Right lobe of liver (tissue), 6 donors: ENCODE measurements around the gene SERPINB12. TPM values are rescaled to one million over a fixed set of nuclear protein-coding genes. Genes with fewer than 3 reads are reported as not detected.

Source experiments
- ATAC-seq, 4 donors: fragments of 200-7000 bp; cut with Tn5 transposase; one replicate each; pipeline ENCODE4 v1.9.1; 2020; ENCODE audit warnings: mild to moderate bottlenecking in 4 of 4, moderate library complexity in 4 of 4
- DNase-seq, 3 donors: peaks; one replicate each; pipeline ENCODE4 v3.0.0-alpha.2; 2020
- H3K27ac ChIP-seq, 3 donors: fragments of 200-600 bp; one replicate each; pipeline ENCODE4 v1.8.0; 2022
- H3K27me3 ChIP-seq, 2 donors: fragments of 200-600 bp; one replicate each; pipeline ENCODE4 v1.8.0; 2022
- H3K36me3 ChIP-seq, 4 donors: fragments of 200-600 bp; sonication (generic) in 1 of 4; one replicate each; pipeline versions ENCODE4 v1.5.1 to v1.8.0; 2017 to 2022; ENCODE audit warnings: control low read depth in 1 of 4
- H3K4me1 ChIP-seq, 4 donors: fragments of 200-600 bp; sonication (generic) in 1 of 4; one replicate each; pipeline versions ENCODE4 v1.5.1 to v1.8.0; 2017 to 2022; ENCODE audit warnings: control low read depth in 1 of 4
- H3K4me3 ChIP-seq, 3 donors: fragments of 200-600 bp; one replicate each; pipeline ENCODE4 v1.8.0; 2022
- H3K9me3 ChIP-seq, 4 donors: fragments of 200-600 bp; sonication (generic) in 1 of 4; one replicate each; pipeline versions ENCODE4 v1.5.1 to v1.8.0; 2017 to 2022; ENCODE audit warnings: control low read depth in 1 of 4
- POLR2A ChIP-seq: fragments of 450-650 bp; IDR thresholded peaks from one replicate; pipeline ENCODE4 v1.6.1; 2017; ENCODE audit warnings: antibody characterized with exemption, mild to moderate bottlenecking
- WGBS: methylation state at CpG from one replicate; pipeline ENCODE4 v1.1.6; 2018; ENCODE audit warnings: low coverage, low lambda C conversion rate; ENCODE audit not compliant: insufficient coverage; ENCODE audit errors: missing lambda C conversion rate; 5-methylcytosine and 5-hydroxymethylcytosine counted together
- intact Hi-C, 2 donors: fragments of 100-400 bp; cut with DNase I; formaldehyde crosslinking; loops; one replicate each; pipeline versions ENCODE4 v1.11.2 to v1.14.1; 2022
- total RNA-seq, 6 experiments: library from RNA; depleted of rRNA in 2 of 6; stranded (reverse); fragments of >200 nt in 2 of 6; fragmentation: NEBNext Ultra II Directional in 3 of 6; extraction: Animal tissue kit (Norgen Biotek cat#: 25700) in 3 of 6; gene quantifications; one replicate each; pipeline versions ENCODE4 v1.1.0 to v1.2.4, GENCODE V29; 2016 to 2023
- TF ChIP-seq, protein P1 (sequence below), 4 donors: fragments of 200-600 bp in 3 of 4; fragments of 450-650 bp in 1 of 4; IDR thresholded peaks; one replicate each; pipeline versions ENCODE4 v1.5.1 to v1.8.0; 2016 to 2022; ENCODE audit warnings: antibody characterized with exemption in 4 of 4, mild to moderate bottlenecking in 2 of 4
- donor health status: DM: no; HTN: yes; CAD: no.
- donor health status: DM: no; HTN: no; CAD: no.
- donor health status: DM: no; HTN: no; CAD: no.
- donor health status: DM: no; HTN: yes; CAD: no.
- donor health status: DM: no; HTN: yes; CAD: no.

Gene SERPINB12
- total RNA-seq, 6 experiments from 2014 or later, result not detected

GRCh38 chr18:63603772-63604171 is 61.6 kb downstream of the SERPINB12 start:
- no peak for ATAC-seq

DNA sequence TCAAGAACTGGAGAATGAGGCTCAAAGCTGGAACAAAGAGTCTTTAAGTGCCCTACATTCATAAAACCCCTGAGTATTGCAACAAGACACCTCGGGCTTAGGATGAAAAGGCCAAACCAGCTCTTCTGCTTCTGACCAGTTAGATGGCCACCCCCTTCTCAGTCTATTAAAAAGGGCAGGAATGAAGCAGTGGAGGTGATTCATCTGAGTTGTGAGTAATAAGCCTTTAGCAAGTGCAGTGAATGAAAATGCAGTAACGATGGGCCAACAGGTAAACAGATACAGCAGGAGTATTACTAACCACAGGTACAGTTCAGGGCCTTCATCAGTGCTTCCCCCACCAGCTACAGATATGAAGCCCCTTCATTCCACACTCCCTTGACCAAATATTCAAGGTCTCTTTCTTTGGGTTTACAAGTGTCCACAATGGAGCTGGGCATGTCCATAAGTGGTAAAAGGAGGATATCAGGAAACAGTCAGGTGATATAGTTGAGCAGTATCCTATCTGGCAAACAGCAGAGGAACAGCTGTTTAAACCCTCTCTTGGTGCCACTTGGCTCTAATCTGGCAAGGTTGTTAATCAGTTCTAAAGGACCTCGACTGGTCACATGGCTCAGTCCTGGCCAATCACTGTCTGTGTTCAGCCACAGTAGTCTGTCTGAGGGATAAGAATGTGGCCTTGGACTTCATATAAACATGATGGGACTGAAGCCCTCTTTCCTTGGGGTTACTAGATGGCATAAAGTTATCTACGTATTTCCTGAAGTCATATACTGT is 62.8 kb downstream of the SERPINB12 start:
- ATAC-seq (no peak), DNase-seq (no peak)
- no peak overlapping the region for H3K4me3 ChIP-seq
- H3K27me3 ChIP-seq, result no peaks in the 10 kb centered on the region
- H3K4me1 ChIP-seq, result no peaks in the 10 kb centered on the region
- H3K9me3 ChIP-seq, result no peaks in the 10 kb centered on the region
- intact Hi-C loops, result no loop called here
- 13% methylated on average over 1 of the region's 4 CpGs for WGBS
- H3K36me3 ChIP-seq, result no peaks in the 10 kb centered on the region
- no peak for TF ChIP-seq POLR2A
- TF ChIP-seq, protein P1, sequence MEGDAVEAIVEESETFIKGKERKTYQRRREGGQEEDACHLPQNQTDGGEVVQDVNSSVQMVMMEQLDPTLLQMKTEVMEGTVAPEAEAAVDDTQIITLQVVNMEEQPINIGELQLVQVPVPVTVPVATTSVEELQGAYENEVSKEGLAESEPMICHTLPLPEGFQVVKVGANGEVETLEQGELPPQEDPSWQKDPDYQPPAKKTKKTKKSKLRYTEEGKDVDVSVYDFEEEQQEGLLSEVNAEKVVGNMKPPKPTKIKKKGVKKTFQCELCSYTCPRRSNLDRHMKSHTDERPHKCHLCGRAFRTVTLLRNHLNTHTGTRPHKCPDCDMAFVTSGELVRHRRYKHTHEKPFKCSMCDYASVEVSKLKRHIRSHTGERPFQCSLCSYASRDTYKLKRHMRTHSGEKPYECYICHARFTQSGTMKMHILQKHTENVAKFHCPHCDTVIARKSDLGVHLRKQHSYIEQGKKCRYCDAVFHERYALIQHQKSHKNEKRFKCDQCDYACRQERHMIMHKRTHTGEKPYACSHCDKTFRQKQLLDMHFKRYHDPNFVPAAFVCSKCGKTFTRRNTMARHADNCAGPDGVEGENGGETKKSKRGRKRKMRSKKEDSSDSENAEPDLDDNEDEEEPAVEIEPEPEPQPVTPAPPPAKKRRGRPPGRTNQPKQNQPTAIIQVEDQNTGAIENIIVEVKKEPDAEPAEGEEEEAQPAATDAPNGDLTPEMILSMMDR (IDR thresholded peaks at IDR 0.05), result no peak
- no peak overlapping the region for H3K27ac ChIP-seq

More at GRCh38 chr18:63603772-63604171, 61.6 kb downstream of the SERPINB12 start:
- TF ChIP-seq, protein P1 (IDR thresholded peaks at IDR 0.05), result no peak
- no peak for TF ChIP-seq POLR2A
- Histone ChIP-seq H3K4me3 (no peak overlapping the region), H3K36me3 (no peaks in the 10 kb centered on the region), H3K27ac (no peak overlapping the region), H3K27me3 (no peaks in the 10 kb centered on the region), H3K4me1 (no peaks in the 10 kb centered on the region), H3K9me3 (no peaks in the 10 kb centered on the region)
- no peak for DNase-seq
- intact Hi-C loops, result no loop called here
- 38% methylated on average over 1 of the region's 1 CpG for WGBS

DNA sequence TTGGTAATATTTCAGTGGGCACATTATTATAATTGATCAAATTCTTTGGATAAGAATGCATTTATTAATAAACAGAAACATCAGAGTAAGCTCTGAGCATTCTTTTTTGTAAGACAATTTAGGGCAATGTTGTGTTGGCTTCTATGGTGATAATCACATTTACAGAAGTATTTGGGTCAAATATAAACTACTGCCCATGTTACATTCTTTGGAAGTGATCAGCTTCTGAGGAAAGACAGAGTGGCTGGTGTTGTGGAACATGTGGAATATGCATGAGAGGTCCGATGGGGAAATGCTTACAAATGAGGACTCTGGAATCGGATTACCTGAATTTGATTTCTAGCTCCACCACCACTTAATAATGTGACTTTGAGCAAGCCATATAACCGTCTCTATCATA is 64.4 kb downstream of the SERPINB12 start:
- Histone ChIP-seq H3K4me1 (no peaks in the 10 kb centered on the region), H3K36me3 (no peaks in the 10 kb centered on the region), H3K27ac (no peak overlapping the region), H3K9me3 (no peaks in the 10 kb centered on the region), H3K27me3 (no peaks in the 10 kb centered on the region), H3K4me3 (no peak overlapping the region)
- DNase-seq (no peak), ATAC-seq (no peak)
- TF ChIP-seq, protein P1 (IDR thresholded peaks at IDR 0.05), result no peak
- no peak for TF ChIP-seq POLR2A
- WGBS, result 70% methylated on average over 3 of the region's 3 CpGs
- intact Hi-C loops, result no loop called here

DNA sequence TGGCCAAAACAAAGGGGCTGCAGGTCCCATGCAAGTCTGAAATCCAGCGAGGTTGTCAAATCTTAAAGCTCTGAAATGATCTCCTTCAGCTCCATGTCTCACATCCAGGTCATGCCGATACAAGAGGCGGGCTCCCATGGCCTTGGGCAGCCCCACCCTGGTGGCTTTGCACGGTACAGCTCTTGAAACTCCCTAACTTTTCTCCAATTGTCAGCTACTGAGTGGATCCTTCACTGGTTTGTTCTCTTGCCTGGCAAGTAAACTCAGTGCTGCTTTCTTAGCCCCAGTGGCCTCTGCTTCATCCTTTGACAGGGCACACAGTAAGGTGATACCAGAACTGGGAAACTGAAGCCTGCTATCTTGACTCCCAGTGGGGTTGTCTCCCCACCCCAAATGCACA is 71.3 kb downstream of the SERPINB12 start:
- ATAC-seq (no peak), DNase-seq (no peak)
- no peak overlapping the region for H3K27ac ChIP-seq
- WGBS, result 83% methylated on average over 1 of the region's 4 CpGs
- H3K9me3 ChIP-seq, result no peaks in the 10 kb centered on the region
- H3K4me1 ChIP-seq, result no peaks in the 10 kb centered on the region
- intact Hi-C loops, result no loop called here
- no peaks in the 10 kb centered on the region for H3K27me3 ChIP-seq
- no peak overlapping the region for H3K4me3 ChIP-seq
- no peaks in the 10 kb centered on the region for H3K36me3 ChIP-seq
- no peak for TF ChIP-seq POLR2A
- TF ChIP-seq, protein P1 (IDR thresholded peaks at IDR 0.05), result no peak
